Medulla oblongata (tissue), 1 donor: Measurements from ENCODE around the gene TDRD12.
"Not testable (repeated sequence)": the region's sequence is repeated elsewhere in the genome, so short reads cannot be mapped to it uniquely, and the experiment has no call there.

Experiments
- DNase-seq: peaks from one replicate; pipeline ENCODE4 v3.0.0-alpha.2; 2015; ENCODE audit errors: extremely low spot score

TDRD12 gene

DNA sequence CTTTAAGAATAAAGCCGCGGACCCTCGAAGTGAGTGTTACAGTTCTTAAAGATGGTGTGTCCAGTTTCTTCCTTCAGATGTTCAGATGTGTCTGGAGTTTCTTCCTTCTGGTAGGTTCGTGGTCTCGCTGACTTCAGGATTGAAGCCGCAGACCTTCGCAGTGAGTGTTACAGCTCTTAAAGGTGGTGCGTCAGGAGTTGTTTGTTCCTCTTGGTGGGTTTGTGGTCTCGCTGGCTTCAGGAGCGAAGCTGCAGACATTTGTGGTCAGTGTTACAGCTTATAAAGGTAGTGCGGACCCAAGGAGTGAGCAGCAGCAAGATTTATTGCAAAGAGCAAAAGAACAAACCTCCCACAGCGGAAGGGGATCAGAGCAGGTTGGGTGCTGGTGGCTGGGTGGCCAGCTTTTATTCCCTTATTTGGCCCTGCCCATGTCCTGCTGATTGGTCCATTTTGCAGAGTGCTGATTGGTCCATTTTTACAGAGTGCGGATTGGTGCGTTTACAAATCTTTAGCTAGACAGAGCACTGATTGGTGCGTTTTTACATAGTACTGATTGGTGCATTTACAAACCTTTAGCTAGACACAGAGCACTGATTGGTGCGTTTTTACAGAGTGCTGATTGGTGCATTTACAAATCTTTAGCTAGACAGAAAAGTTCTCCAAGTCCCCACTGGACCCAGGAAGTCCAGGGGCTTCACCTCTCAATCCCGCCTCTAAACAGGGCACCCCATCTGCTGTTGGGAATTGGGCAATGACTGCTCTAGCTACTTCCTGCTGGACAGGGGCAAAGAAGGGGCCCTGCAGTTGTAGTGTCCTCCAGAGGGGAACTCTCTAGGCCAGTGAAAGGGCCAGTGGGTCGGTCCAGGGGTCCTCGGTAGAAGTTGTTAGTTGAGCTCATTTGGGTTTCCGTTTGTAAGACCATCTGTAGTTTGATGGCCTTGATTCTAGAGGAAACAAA, 26.1 kb upstream of the TDRD12 start:
- not testable (repeated sequence) for DNase-seq

DNA sequence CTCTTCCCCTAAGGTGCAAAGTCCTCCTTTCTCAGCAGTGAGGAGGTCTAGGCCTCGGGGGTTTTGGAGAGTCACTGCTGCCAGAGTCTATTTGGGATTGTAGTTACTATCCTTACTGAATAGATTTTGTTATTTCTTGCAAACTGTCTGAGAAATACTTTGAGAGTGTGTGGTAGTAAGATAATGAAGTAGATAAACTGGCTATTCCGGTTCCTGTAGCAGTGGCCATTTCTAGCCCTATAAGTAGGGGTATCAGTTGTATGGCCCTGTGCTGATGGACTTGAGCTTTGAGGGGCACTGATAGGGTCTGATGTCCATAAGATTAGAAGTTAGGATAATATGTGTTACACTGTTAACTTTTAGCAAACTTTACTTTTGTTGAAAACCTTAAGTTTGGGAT, 25.3 kb upstream of the TDRD12 start:
- not testable (repeated sequence) for DNase-seq

DNA sequence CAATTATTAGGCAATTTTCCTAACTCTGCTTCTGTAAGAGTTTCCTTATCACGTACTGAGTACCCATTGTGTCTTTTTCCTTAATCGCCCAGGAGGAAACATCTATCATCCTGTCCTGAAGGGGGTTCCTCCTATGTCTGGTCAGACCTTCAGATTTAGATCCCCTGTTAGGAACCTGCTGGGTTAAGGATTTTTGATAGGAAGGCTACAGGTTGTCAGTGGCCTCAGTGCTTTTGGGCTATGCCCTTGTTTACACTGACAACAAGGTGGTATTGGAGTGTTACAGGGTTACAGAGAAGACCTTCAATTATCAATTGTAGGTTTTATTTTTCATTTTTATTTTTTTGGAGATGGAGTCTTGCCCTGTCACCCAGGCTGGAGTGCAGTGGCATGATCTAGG, 24.7 kb upstream of the TDRD12 start:
- DNase-seq = not testable (repeated sequence)

DNA sequence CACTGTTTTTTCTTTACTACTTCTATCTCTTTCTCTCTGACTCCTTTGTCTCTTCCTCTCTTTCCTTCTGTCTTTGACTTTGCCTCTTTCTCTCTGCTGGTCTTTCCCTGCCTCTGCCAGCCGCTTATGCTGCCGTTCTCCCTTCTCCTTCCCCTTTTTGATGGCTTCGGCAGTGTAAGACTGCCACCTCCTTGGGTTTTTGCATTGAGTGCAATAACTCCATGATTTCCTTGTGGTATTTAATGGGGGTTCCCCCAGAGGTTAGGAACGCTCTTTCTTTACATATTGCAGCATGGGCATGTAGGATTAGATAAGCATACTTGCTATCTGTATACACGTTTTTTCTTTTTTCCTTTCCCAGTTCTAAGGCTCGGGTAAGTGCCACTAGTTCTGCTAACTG, 24.1 kb upstream of the TDRD12 start:
- DNase-seq = not testable (repeated sequence)

DNA sequence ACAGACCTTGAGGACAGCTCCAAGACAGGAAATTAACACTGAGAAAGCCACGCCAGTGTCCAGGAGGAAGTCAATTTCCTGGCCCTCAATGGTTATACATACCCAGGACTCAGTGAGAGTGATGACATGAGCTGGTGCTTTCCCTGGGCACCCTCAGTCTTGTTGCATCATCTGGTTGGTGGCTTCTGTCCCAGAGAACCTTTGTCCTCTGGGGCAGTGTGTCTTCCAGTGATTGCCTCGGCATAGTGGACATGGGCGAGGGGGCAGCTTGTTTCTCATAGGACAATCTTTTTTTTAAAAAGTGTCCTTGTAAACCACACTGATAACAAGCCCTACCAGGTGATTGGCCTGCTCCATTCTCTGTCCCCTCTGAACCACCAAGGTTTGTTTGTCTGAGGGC, 22.8 kb upstream of the TDRD12 start:
- DNase-seq = not testable (repeated sequence)

DNA sequence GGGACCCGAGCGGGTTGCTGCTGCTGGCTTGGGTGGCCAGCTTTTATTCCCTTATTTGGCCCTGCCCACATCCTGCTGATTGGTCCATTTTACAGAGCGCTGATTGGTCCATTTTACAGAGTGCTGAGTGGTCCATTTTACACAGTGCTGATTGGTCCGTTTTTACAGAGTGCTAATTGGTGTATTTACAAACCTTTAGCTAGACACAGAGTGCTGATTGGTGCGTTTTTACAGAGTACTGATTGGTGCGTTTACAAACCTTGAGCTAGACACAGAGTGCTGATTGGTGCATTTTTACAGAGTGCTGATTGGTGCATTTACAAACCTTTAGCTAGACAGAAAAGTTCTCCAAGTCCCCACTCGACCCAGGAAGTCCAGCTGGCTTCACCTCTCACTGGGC, 19.4 kb upstream of the TDRD12 start:
- DNase-seq = not testable (repeated sequence)

DNA sequence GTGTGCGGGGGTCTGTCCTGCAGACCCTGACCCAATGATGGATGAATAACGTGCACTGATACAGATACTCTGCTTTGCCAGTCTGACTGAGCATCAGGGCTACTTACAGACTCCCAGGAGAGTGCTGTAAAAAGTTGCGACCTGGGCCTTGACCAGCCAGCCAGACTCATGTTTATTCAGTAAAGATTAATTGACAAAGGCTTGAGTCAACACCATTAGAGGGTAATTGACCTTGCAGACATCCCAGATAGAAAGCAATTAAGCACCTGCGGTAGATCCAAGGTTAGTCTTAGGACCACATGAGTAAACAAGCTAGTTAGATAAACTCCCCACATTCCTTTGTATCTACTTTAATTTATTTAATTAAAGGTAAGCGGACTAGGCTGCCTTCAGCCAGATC, 17.6 kb upstream of the TDRD12 start:
- no peak for DNase-seq

DNA sequence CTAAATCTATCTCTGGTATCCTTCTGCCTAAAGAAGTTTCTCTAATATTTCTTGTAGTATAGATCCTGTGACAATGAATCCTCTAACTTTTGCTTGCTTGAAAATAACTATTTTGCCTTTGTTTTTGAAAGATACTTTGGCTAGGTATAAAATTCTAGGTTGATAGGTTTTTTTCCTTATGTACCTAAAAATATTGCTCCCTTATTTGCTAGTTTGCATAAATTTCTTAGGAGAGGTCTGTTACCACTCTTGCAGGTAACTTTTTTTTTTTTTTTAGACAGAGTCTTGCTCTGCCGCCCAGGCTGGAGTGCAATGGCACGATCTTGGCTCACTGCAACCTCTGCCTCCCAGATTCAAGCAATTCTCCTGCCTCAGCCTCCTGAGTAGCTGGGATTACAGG, 15.6 kb upstream of the TDRD12 start:
- DNase-seq = not testable (repeated sequence)

DNA sequence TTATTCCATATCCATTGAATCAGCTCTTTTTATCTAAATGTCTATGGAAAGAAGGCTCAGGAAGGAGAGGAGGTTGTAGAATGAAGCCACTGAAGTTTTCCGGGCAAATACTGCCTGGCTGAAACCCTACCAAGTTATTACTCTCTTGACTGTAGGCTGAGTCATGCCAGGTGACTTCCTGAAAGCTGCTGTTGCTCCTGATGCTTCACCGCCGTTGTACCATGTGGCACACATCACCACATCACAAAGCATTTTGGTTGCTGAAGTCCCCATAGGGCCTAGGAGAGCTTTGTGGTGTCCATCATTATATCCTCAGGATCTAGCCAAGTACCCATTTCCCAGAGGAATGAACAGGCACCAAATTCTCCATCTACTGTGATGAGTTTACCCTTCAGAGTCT, 11.1 kb upstream of the TDRD12 start:
- no peak for DNase-seq

DNA sequence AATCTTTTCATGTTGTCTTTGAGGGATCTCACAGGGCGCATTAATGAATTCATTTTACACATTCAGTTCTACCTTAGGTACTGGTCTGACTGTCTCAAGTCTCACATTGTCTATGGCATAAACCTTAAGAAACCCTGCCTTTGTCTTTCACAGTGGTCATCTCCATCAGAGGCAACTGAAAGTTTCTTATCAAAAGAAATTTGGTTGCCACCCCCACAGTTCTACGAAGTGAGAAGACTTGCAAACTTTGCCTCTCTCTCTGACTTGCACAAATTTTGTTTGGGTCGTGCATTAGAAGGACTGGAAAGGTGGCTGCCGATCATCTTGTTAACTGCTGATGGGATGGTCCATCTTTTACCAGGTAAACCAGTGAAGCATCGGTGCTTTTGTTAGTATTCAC, 10.5 kb upstream of the TDRD12 start:
- DNase-seq = no peak

DNA sequence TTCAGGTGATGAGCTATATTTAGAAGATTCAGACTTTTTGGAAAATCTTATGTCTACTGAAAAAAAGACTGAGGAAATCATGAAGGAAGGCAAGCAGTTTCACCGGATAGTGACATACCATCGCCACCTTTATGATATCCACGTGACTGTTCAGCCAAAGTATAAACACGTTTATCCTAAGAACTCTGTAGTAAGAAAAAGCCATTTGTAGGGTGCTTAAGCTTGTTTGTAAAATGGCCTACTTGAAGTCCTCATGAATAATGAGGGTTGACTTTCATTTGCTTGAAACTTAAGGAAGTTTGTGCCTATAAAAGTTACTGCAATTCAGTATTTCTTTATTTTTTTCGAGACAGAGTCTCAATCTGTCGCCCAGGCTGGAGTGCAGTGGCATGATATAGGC, 7.8 kb upstream of the TDRD12 start:
- DNase-seq = no peak

DNA sequence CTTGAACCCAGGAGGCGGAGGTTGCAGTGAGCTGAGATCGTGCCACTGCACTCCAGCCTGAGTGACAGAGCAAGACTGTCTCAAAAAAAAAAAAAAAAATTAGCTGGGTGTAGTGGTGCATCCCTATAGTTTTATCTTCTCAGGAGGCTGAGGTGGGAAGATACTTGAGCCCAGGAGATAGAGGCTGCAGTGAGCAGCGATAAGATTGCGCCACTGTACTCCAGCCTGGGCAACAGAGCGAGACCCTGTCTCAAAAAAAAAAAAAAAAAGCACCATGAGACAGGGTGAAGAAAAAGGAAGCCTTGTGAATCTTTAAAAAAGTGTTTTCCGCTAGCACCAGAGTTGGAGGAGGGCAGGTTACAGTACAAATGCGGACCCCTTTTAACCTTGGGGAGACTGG, 3.4 kb upstream of the TDRD12 start:
- DNase-seq = not testable (repeated sequence)

DNA sequence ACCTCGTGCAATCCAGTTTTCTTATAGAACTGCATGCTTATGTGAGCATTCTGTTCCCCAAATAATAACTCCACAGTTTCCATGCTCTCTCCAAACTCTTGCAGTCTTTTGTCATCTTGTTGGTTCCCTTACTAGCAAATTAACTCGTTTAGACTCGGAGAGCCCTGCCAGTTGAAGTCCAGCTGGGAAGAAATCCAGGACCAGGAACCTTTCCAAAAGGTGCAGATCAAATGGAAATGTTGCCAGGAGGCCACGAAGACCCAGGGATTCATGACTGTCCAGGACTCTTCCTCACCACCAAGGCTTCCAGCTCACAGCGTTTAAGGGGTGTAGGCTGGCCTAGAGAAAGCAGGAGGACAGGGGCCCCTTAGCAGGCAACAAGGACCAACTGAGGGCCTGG, 2.1 kb upstream of the TDRD12 start:
- DNase-seq = no peak

DNA sequence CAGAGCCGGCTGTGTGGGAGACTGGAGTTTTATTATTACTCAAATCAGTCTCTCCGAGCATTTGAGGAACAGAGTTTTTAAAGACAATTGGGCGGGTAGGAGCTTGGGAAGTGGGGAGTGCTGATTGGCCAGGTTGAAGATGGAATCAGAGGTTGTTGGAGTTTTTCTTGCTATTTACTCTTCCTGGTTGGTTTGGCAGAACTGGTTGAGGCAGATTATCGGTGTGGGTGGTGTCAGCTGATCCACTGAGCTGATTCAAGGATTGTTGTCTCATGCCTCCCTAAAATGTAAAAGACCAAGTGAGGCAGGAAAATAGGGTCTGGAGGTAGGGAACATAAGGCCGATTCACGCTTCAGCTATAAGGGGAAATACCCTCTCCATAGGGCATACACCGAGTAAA, 1.3 kb upstream of the TDRD12 start:
- DNase-seq = no peak

DNA sequence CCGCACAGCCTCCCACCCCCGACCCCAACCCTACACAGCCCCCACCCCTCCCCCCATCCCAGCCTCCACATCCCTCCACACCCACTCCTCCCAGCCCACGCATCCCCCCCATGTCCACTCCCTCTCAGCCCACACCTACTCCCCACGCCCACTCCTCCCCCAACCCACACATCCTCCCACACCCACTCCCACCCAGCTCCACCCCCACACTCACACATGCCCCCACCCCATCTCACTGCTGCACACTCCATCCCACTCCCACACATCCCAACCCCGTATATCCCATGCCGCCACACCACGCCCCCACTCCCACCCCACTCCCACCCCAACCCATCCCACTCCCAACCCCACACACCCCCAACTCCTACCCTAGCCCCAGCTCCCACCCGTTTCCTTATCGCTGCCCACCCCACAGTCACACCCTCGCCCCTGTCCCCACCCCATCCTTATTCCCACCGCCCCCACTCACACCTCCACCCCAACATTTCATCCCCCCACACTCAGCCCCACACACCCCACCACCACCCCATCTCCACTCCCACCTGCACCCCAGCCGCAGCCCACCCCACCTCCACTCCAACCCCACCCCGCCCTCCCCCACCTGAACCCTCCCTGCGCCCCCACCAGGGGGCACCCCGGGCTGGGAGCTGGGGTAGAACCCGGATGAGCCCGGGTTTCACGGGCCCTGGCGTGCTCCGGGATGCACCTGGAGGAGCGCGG, 809 bp downstream of the TDRD12 start:
- DNase-seq = no peak

DNA sequence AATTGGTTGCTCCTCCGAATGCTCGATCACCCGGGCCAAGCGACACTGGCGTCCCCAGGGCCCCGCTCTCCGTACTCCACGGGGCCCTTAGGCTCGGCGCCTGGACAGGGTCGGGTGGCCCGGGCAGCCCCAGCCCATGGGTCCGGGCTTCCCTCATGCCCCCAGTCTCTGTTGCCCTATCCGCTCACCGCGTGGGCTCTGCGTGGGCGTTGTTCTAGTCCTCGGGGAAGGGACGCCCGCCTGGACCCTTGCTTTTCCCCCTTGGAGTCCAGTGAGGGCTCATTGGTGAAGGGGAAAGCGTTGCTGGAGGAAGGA, 1.3 kb downstream of the TDRD12 start:
- no peak for DNase-seq

DNA sequence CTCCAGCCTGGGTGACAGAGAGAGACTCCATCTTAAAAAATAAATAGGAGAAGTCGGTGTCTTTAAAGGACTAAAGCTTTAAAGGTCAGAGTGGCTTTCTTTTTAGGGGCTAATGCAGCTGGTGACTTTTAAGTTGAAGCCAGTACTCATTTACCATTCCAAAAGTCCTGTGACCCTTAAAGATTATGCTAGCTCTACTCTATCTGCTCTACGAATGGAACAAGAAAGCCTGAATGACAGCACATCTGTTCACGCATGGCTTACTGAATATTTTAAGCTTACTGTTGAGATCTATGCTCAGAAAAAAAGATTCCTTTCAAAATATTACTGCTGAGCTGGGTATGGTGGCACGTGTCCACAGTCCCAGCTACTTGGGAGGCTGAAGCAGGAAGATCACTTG, 16.4 kb downstream of the TDRD12 start:
- DNase-seq = no peak

DNA sequence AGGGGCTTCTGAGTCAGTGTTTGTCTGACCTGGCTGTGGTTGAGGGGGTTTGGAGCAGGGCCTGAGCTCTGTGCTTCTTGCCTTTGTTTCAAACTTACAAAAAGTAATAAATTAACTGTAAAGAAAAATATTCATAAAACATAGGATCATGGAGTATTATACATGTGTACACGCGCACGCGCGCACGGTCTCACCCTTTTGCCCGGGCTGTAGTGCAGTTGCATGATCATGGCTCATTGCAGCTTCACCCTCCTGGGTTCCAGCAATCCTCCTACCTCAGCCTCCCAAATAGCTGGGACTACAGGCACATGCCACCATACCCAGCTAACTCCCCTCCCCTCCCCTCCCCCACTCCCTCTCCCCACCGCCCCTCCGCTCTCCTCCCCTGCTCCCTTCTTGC, 23.5 kb downstream of the TDRD12 start:
- no peak for DNase-seq

DNA sequence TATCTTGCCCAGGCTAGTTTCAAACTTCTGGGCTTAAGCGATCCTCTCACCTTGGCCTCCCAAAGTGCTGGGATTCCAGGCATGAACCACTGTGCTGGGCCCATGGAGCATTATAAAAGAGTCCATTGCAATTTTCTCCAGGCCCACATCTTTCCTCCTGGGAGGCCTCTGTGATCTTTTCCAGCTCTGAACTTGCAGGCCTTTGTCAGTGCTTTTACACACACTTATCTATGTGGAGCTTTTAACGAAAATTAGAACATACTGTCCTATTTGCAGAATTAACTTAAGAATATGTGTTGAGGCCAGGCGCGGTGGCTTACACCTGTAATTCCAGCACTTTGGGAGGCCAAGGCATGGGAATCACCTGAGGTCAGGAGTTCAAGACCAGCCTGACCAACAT, 23.9 kb downstream of the TDRD12 start:
- no peak for DNase-seq

DNA sequence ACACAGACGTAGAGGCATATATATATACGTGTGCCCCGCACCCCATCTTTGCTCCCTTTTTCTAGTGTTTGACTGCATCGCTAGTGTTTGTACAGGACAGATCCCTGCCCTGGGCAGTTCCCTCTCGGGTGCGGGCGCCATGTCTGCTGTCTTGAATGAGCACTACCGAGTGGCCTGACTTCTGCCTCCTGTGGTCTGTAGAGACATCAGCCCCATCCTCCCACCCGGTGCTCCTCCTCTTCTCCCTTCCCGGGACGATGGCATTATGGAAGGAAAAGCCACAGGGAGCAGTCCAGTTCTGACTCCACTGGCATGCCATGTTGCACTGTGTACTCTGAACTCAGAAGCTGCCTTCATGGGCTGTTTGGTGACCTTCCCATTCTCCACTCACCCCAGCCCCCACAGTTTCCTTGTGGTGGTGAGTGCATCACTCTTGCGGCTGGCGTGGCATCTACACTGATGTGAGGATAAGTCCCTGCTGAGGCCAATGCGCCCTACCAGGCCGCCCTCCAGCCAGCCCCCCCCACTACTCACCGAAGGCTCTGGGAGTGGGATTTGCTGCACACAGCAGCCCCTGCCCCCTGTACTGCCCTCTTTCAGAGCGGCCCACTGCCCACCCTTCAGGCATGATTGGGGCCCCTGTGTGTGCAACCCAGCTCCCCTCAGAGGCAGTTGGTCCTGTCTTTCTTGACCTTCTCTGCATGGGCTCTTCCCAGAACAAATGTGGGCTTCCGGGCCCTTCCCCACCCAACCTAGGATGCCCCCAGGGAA, 25.2 kb downstream of the TDRD12 start:
- DNase-seq = no peak

DNA sequence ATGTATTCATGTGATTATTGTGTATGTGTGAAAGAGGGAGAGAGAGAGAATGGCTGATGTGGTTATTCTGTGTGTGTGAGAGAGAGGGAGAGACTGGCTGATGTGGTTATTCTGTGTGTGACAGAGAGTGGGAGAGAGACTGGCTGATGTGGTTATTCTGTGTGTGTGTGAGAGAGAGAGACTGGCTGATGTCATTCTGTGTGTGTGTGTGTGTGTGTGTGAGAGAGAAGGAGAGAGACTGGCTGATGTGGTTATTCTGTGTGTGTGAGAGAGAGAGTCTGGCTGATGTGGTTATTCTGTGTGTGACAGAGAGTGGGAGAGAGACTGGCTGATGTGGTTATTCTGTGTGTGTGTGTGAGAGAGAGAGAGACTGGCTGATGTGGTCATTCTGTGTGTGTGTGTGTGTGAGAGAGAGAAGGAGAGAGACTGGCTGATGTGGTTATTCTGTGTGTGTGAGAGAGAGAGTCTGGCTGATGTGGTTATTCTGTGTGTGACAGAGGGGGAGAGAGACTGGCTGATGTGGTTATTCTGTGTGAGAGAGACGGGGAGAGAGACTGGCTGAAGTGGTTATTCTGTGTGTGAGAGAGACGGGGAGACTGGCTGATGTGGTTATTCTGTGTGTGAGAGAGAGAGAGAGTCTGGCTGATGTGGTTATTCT, 26.2 kb downstream of the TDRD12 start:
- DNase-seq = not testable (repeated sequence)

DNA sequence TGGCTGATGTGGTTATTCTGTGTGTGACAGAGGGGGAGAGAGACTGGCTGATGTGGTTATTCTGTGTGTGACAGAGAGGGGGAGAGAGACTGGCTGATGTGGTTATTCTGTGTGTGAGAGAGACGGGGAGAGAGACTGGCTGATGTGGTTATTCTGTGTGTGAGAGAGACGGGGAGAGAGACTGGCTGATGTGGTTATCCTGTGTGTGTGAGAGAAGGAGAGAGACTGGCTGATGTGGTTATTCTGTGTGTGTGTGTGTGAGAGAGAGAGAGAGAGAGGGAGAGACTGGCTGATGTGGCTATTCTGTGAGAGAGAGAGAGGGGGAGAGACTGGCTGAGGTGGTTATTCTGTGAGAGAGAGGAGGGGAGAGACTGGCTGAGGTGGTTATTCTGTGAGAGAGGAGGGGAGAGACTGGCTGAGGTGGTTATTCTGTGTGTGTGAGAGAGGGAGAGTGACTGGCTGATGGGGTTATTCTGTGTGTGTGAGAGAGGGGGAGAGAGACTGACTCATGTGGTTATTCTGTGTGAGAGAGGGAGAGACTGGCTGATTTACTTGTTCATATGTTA, 27.1 kb downstream of the TDRD12 start:
- DNase-seq = not testable (repeated sequence)
